ENCODE data around the gene PTPRE. TPM values are rescaled to one million over a fixed set of nuclear protein-coding genes. Genes with fewer than 3 reads are reported as not detected.

Gene PTPRE
- total RNA-seq, 1 donor from 2014 or later, result 0.21 TPM

GRCh38 chr10:127945948-127946711 is 39.2 kb downstream of the PTPRE start:
- peaks cover 2% of the 10 kb centered on the region for H3K9me3 Mint-ChIP-seq
- H3K4me3 Mint-ChIP-seq, result no peak overlapping the region

GRCh38 chr10:127947211-127947610 is 40.3 kb downstream of the PTPRE start:
- H3K4me3 ChIP-seq, result no peak overlapping the region
- TF ChIP-seq EZH2phosphoT487 (IDR thresholded peaks at IDR 0.05) (no peak), EZH2 (IDR thresholded peaks at IDR 0.05) (no peak), CTCF (IDR thresholded peaks at IDR 0.05) (no peak)
- H3F3A ChIP-seq (ENCODE audit: low read depth), result no peaks in the 10 kb centered on the region
- no peaks in the 10 kb centered on the region for H4K20me1 ChIP-seq (ENCODE audit: low read depth)
- H3K27me3 ChIP-seq, result no peaks in the 10 kb centered on the region
- H3K9me3 ChIP-seq (ENCODE audit: low read depth), result no peaks in the 10 kb centered on the region
- no peak for DNase-seq (ENCODE audit: low spot score)
- H3K27me3 Mint-ChIP-seq (ENCODE audit: insufficient read depth, low read depth), result peaks cover 4% of the 10 kb centered on the region
- no peak overlapping the region for H3K9ac ChIP-seq
- no peak overlapping the region for H3K27ac ChIP-seq
- H3K4me3 Mint-ChIP-seq, result no peak overlapping the region
- H3K4me1 ChIP-seq, result peaks cover 3% of the 10 kb centered on the region
- no peaks in the 10 kb centered on the region for H3K36me3 Mint-ChIP-seq
- peaks cover 2% of the 10 kb centered on the region for H3K9me3 Mint-ChIP-seq
- no peak overlapping the region for H3K27ac Mint-ChIP-seq
- H3K4me1 Mint-ChIP-seq, result peaks cover 5% of the 10 kb centered on the region
- H3K36me3 ChIP-seq, result no peaks in the 10 kb centered on the region
- no peak overlapping the region for H2AFZ ChIP-seq (replicated peaks)
- H3K79me2 ChIP-seq (ENCODE audit: low read depth), result no peaks in the 10 kb centered on the region
- H3K4me2 ChIP-seq, result no peak overlapping the region

More at GRCh38 chr10:127945948-127946711, 39.2 kb downstream of the PTPRE start:
- peaks cover 3% of the 10 kb centered on the region for H3K4me1 ChIP-seq
- H3K4me3 ChIP-seq, result no peak overlapping the region
- no peaks in the 10 kb centered on the region for H3K36me3 ChIP-seq
- no peaks in the 10 kb centered on the region for H3K79me2 ChIP-seq (ENCODE audit: low read depth)
- peaks cover 5% of the 10 kb centered on the region for H3K4me1 Mint-ChIP-seq
- H3K36me3 Mint-ChIP-seq, result no peaks in the 10 kb centered on the region
- H3K27me3 ChIP-seq, result no peaks in the 10 kb centered on the region
- no peak overlapping the region for H3K4me2 ChIP-seq
- H3K9ac ChIP-seq, result no peak overlapping the region
- H2AFZ ChIP-seq (replicated peaks), result no peak overlapping the region
- peaks cover 5% of the 10 kb centered on the region for H3K27me3 Mint-ChIP-seq (ENCODE audit: insufficient read depth, low read depth)
- H3F3A ChIP-seq (ENCODE audit: low read depth), result no peaks in the 10 kb centered on the region
- H3K9me3 ChIP-seq (ENCODE audit: low read depth), result no peaks in the 10 kb centered on the region
- no peak overlapping the region for H3K27ac ChIP-seq
- DNase-seq (ENCODE audit: low spot score), result no peak
- no peak overlapping the region for H3K27ac Mint-ChIP-seq
- TF ChIP-seq EZH2 (IDR thresholded peaks at IDR 0.05) (no peak), CTCF (IDR thresholded peaks at IDR 0.05) (no peak), EZH2phosphoT487 (IDR thresholded peaks at IDR 0.05) (no peak)
- no peaks in the 10 kb centered on the region for H4K20me1 ChIP-seq (ENCODE audit: low read depth)

GRCh38 chr10:127948791-127949190 is 41.9 kb downstream of the PTPRE start:
- Histone ChIP-seq H2AFZ (replicated peaks) (no peak overlapping the region), H3K4me2 (no peak overlapping the region), H3K27me3 (no peaks in the 10 kb centered on the region), H3K9me3 (ENCODE audit: low read depth) (no peaks in the 10 kb centered on the region), H3K36me3 (no peaks in the 10 kb centered on the region), H3K9ac (no peak overlapping the region), H4K20me1 (ENCODE audit: low read depth) (no peaks in the 10 kb centered on the region), H3K79me2 (ENCODE audit: low read depth) (no peaks in the 10 kb centered on the region), H3K27ac (no peak overlapping the region), H3F3A (ENCODE audit: low read depth) (no peaks in the 10 kb centered on the region), H3K4me3 (no peak overlapping the region), H3K4me1 (peaks cover 3% of the 10 kb centered on the region)
- TF ChIP-seq CTCF (IDR thresholded peaks at IDR 0.05) (no peak), EZH2phosphoT487 (IDR thresholded peaks at IDR 0.05) (no peak), EZH2 (IDR thresholded peaks at IDR 0.05) (no peak)
- Mint-ChIP-seq H3K4me3 (no peak overlapping the region), H3K27ac (no peak overlapping the region), H3K27me3 (ENCODE audit: insufficient read depth, low read depth) (peaks cover 2% of the 10 kb centered on the region), H3K36me3 (no peaks in the 10 kb centered on the region), H3K9me3 (peaks cover 2% of the 10 kb centered on the region), H3K4me1 (no peaks in the 10 kb centered on the region)
- no peak for DNase-seq (ENCODE audit: low spot score)

Measured in neural progenitor cell (in vitro differentiated cells).